Lower leg skin (tissue), 3 donors: ENCODE results near the gene RESP18.

Source experiments
- CTCF ChIP-seq, 3 donors: fragments of 450-650 bp; IDR thresholded peaks; one replicate each; pipeline ENCODE4 v1.5.1; 2016; ENCODE audit warnings: antibody characterized with exemption in 3 of 3, mild to moderate bottlenecking in 3 of 3, moderate library complexity in 2 of 3
- POLR2A ChIP-seq, 2 donors: fragments of 450-650 bp; IDR thresholded peaks; one replicate each; pipeline ENCODE4 v1.6.1; 2016 to 2017; ENCODE audit warnings: antibody characterized with exemption in 2 of 2, mild to moderate bottlenecking in 1 of 2, moderate library complexity in 1 of 2

- TF ChIP-seq CTCF (IDR thresholded peaks at IDR 0.05) (peak in 2 of 3 donors; percentile 3 to 94), POLR2A (IDR thresholded peaks at IDR 0.05) (no peak)
These were observed 54.6 kb downstream of the RESP18 start for GRCh38 chr2:219277703-219278654.
